ENCODE data around the gene FOXC2.

- TF ChIP-seq, protein P1, sequence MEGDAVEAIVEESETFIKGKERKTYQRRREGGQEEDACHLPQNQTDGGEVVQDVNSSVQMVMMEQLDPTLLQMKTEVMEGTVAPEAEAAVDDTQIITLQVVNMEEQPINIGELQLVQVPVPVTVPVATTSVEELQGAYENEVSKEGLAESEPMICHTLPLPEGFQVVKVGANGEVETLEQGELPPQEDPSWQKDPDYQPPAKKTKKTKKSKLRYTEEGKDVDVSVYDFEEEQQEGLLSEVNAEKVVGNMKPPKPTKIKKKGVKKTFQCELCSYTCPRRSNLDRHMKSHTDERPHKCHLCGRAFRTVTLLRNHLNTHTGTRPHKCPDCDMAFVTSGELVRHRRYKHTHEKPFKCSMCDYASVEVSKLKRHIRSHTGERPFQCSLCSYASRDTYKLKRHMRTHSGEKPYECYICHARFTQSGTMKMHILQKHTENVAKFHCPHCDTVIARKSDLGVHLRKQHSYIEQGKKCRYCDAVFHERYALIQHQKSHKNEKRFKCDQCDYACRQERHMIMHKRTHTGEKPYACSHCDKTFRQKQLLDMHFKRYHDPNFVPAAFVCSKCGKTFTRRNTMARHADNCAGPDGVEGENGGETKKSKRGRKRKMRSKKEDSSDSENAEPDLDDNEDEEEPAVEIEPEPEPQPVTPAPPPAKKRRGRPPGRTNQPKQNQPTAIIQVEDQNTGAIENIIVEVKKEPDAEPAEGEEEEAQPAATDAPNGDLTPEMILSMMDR (conservative IDR thresholded peaks at IDR 0.05 in 1 of 2, IDR thresholded peaks at IDR 0.05 in 1 of 2; ENCODE audit: extremely low read depth in 1 of 2, insufficient read depth in 1 of 2, low read depth in 1 of 2, low read length in 2 of 2): no peak
- no peak for TF ChIP-seq EZH2 (IDR thresholded peaks at IDR 0.05; ENCODE audit: borderline replicate concordance, low read length)
Observed at GRCh38 chr16:86545954-86546637, 20.5 kb upstream of the FOXC2 start.
